Measurements from ENCODE around the gene ASZ1.

The ASZ1 gene

GRCh38 chr7:117408831-117409230, 18.5 kb downstream of the ASZ1 start:
- H3K27ac ChIP-seq: no peak overlapping the region
- H3K27me3 ChIP-seq (replicated peaks): no peaks in the 10 kb centered on the region
- TF ChIP-seq CTCF (IDR thresholded peaks at IDR 0.05; ENCODE audit: low read depth, low read length, missing control alignments): no peak
- H3K36me3 ChIP-seq (replicated peaks): no peaks in the 10 kb centered on the region
- in situ Hi-C loops (cut with HindIII; ENCODE audit: low pct_ligation_motif_present, low sequenced_read_pairs): no loop called here
- DNase-seq: no peak
- no peak overlapping the region for H3K4me3 ChIP-seq (ENCODE audit: low read depth, low read length)

DNA sequence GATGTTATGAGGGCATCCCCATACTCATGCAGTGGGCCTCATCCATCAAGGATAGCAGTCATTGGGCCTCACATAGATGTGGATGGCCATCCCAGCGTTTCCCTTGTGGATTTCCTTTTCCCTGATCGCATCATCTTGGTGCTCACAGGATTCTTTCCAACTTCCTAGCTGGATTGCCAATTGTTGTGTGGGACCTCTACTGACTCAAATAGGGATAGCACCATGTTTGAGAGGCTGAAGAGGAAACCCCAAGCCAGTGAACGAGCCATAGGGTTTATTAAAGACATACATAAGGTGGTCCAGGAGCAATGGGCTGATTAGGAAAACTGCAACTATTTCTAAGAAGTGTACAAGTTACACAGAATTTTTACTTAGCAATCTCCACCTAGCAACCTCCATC, 21.8 kb downstream of the ASZ1 start:
- H3K4me3 ChIP-seq (ENCODE audit: low read depth, low read length): no peak overlapping the region
- TF ChIP-seq CTCF (IDR thresholded peaks at IDR 0.05; ENCODE audit: low read depth, low read length, missing control alignments): peak; percentile 11
- no peaks in the 10 kb centered on the region for H3K27me3 ChIP-seq (replicated peaks)
- no peak overlapping the region for H3K27ac ChIP-seq
- in situ Hi-C loops (cut with HindIII; ENCODE audit: low pct_ligation_motif_present, low sequenced_read_pairs): no loop called here
- no peak for DNase-seq
- H3K36me3 ChIP-seq (replicated peaks): no peaks in the 10 kb centered on the region

DNA sequence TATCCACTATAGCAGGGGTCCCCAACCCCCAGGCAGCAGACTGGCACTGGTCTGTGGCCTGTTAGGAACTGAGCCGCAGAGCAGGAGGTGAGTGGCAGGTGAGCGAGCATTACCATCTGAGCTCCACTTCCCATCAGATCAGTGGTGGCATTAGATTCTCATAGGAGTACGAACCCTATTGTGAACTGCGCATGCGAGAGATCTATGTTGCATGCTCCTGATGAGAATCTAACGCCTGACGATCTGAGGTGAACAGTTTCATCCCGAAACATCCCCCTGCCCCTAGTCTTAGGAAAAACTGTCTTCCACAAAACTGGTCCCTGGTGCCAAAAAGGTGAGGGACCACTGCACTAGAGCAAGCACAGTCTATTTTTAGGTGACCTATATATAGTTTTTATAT, 23.6 kb downstream of the ASZ1 start:
- DNase-seq: no peak
- Histone ChIP-seq H3K4me3 (ENCODE audit: low read depth, low read length) (no peak overlapping the region), H3K36me3 (replicated peaks) (no peaks in the 10 kb centered on the region), H3K27ac (no peak overlapping the region), H3K27me3 (replicated peaks) (no peaks in the 10 kb centered on the region)
- in situ Hi-C loops (cut with HindIII; ENCODE audit: low pct_ligation_motif_present, low sequenced_read_pairs): no loop called here
- no peak for TF ChIP-seq CTCF (IDR thresholded peaks at IDR 0.05; ENCODE audit: low read depth, low read length, missing control alignments)

DNA sequence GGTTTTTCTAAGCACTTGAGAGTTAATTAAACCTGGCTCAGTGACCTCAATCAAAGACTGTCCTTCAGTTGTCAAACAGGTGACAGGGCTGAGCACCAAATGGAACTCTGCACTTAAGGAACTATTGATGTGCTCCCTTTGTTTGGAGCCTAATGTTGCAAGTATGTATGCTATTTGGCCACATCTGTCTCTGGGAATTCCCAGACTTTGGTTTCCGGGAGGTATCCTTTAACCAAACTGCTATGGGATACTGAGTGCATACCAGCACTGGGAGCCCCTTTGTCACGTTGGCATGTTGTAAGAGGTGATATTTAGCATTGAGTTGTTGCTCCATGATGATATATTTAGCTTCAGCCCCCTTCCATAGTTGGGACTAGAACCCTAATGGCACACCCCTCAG, 25.2 kb downstream of the ASZ1 start:
- TF ChIP-seq CTCF (IDR thresholded peaks at IDR 0.05; ENCODE audit: low read depth, low read length, missing control alignments): no peak
- DNase-seq: peak; percentile 20
- no peaks in the 10 kb centered on the region for H3K36me3 ChIP-seq (replicated peaks)
- H3K27ac ChIP-seq: no peak overlapping the region
- H3K27me3 ChIP-seq (replicated peaks): no peaks in the 10 kb centered on the region
- in situ Hi-C loops (cut with HindIII; ENCODE audit: low pct_ligation_motif_present, low sequenced_read_pairs): no loop called here
- H3K4me3 ChIP-seq (ENCODE audit: low read depth, low read length): no peak overlapping the region

GRCh38 chr7:117401293-117402002, 25.8 kb downstream of the ASZ1 start:
- TF ChIP-seq CTCF (IDR thresholded peaks at IDR 0.05; ENCODE audit: low read depth, low read length, missing control alignments): peak; percentile 63
- in situ Hi-C loops (cut with HindIII; ENCODE audit: low pct_ligation_motif_present, low sequenced_read_pairs): no loop called here
- no peaks in the 10 kb centered on the region for H3K27me3 ChIP-seq (replicated peaks)
- peak; percentile 12 for DNase-seq
- H3K4me3 ChIP-seq (ENCODE audit: low read depth, low read length): no peak overlapping the region
- H3K27ac ChIP-seq: no peak overlapping the region
- H3K36me3 ChIP-seq (replicated peaks): no peaks in the 10 kb centered on the region
